ENCODE data around the gene XPR1. TPM values are rescaled to one million over a fixed set of nuclear protein-coding genes. Genes with fewer than 3 reads are reported as not detected.
"Not testable (repeated sequence)": the region's sequence is repeated elsewhere in the genome, so short reads cannot be mapped to it uniquely, and the experiment has no call there.

Gene XPR1
- polyA plus RNA-seq, 1 donor (not counting 4 experiments of a cell fraction or from before 2014, with no cell fraction given): 40.0 TPM

- no peak overlapping the region for H3K27ac ChIP-seq (ENCODE audit: control insufficient read depth, insufficient read depth, low read length)
- no peaks in the 10 kb centered on the region for H3K9me1 ChIP-seq (ENCODE audit: control insufficient read depth, extremely low read depth, insufficient read depth, low read length)
- no peaks in the 10 kb centered on the region for H3K27me3 ChIP-seq (ENCODE audit: control insufficient read depth, extremely low read depth, insufficient read depth, low read length)
- peaks cover 6% of the 10 kb centered on the region for H3K4me1 ChIP-seq (ENCODE audit: control insufficient read depth, extremely low read depth, insufficient read depth, low read length)
- no peak for TF ChIP-seq EZH2 (IDR thresholded peaks at IDR 0.05; ENCODE audit: low read length)
- TF ChIP-seq, protein P1, sequence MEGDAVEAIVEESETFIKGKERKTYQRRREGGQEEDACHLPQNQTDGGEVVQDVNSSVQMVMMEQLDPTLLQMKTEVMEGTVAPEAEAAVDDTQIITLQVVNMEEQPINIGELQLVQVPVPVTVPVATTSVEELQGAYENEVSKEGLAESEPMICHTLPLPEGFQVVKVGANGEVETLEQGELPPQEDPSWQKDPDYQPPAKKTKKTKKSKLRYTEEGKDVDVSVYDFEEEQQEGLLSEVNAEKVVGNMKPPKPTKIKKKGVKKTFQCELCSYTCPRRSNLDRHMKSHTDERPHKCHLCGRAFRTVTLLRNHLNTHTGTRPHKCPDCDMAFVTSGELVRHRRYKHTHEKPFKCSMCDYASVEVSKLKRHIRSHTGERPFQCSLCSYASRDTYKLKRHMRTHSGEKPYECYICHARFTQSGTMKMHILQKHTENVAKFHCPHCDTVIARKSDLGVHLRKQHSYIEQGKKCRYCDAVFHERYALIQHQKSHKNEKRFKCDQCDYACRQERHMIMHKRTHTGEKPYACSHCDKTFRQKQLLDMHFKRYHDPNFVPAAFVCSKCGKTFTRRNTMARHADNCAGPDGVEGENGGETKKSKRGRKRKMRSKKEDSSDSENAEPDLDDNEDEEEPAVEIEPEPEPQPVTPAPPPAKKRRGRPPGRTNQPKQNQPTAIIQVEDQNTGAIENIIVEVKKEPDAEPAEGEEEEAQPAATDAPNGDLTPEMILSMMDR (optimal IDR thresholded peaks at IDR 0.05 in 1 of 3, IDR thresholded peaks at IDR 0.05 in 1 of 3, conservative IDR thresholded peaks at IDR 0.05 in 1 of 3; ENCODE audit: extremely low read depth in 1 of 3, insufficient read depth in 2 of 3, low read length in 3 of 3): no peak
- H3K36me3 ChIP-seq (ENCODE audit: control insufficient read depth in 2 of 2, extremely low read depth in 1 of 2, insufficient read depth in 2 of 2, low read length in 2 of 2): no peaks in the 10 kb centered on the region
- dilution Hi-C loops (cut with MboI; ENCODE audit: extremely low pct_ligation_motif_present, low sequenced_read_pairs): no loop called here
- DNase-seq (ENCODE audit: low read depth, low spot score): no peak
- no peaks in the 10 kb centered on the region for H3K79me2 ChIP-seq (ENCODE audit: control insufficient read depth, insufficient read depth, low read length)
- H3K4me3 ChIP-seq (ENCODE audit: control insufficient read depth in 2 of 3, extremely low read depth in 1 of 3, insufficient read depth in 2 of 3, low read depth in 1 of 3, low read length in 3 of 3): no peak overlapping the region
- H3K9ac ChIP-seq (ENCODE audit: control insufficient read depth, extremely low read depth, insufficient read depth, low read length): no peak overlapping the region
- H3K9me3 ChIP-seq (ENCODE audit: control insufficient read depth, low read depth, low read length): no peaks in the 10 kb centered on the region
- FAIRE-seq: no peak
- H3K4me2 ChIP-seq (ENCODE audit: control insufficient read depth, extremely low read depth, insufficient read depth, low read depth, low read length): no peak overlapping the region
- no peak overlapping the region for H2AFZ ChIP-seq (ENCODE audit: control insufficient read depth, low read length)
- H4K20me1 ChIP-seq (ENCODE audit: control insufficient read depth, extremely low read depth, insufficient read depth, low read length): no peaks in the 10 kb centered on the region
Observed at GRCh38 chr1:180789460-180789859, 157.6 kb downstream of the XPR1 start.

- H3K79me2 ChIP-seq (ENCODE audit: control insufficient read depth, insufficient read depth, low read length); H3K4me3 ChIP-seq (ENCODE audit: control insufficient read depth in 2 of 3, extremely low read depth in 1 of 3, insufficient read depth in 2 of 3, low read depth in 1 of 3, low read length in 3 of 3); H3K9me3 ChIP-seq (ENCODE audit: control insufficient read depth, low read depth, low read length); H3K4me2 ChIP-seq (ENCODE audit: control insufficient read depth, extremely low read depth, insufficient read depth, low read depth, low read length); H3K9ac ChIP-seq (ENCODE audit: control insufficient read depth, extremely low read depth, insufficient read depth, low read length); DNase-seq (ENCODE audit: low read depth, low spot score); H4K20me1 ChIP-seq (ENCODE audit: control insufficient read depth, extremely low read depth, insufficient read depth, low read length); H3K27me3 ChIP-seq (ENCODE audit: control insufficient read depth, extremely low read depth, insufficient read depth, low read length); H3K4me1 ChIP-seq (ENCODE audit: control insufficient read depth, extremely low read depth, insufficient read depth, low read length); FAIRE-seq; H3K27ac ChIP-seq (ENCODE audit: control insufficient read depth, insufficient read depth, low read length); H3K36me3 ChIP-seq (ENCODE audit: control insufficient read depth in 2 of 2, extremely low read depth in 1 of 2, insufficient read depth in 2 of 2, low read length in 2 of 2); H2AFZ ChIP-seq (ENCODE audit: control insufficient read depth, low read length); dilution Hi-C loops (cut with MboI; ENCODE audit: extremely low pct_ligation_motif_present, low sequenced_read_pairs); H3K9me1 ChIP-seq (ENCODE audit: control insufficient read depth, extremely low read depth, insufficient read depth, low read length): not testable (repeated sequence)
Observed at GRCh38 chr1:180791152-180791551, 159.3 kb downstream of the XPR1 start.

DNA sequence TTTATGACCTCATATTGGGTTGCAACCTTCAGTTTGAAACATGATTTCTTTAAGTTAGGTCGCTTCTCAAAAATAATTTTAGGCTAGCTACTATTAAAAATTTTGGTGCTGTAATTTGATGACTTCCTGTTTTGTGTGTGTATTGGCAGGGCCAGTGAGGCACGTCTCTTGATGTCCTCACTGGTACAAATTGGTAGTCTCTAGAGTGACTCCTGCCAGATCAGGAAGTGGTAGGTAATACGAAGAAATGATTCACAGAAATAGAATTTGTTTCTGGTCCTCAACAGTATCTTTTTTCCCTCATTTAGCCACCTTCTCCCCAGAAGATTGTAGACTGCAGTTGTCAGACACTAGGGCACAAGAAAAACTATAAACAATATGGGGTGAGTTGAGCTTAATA, 160.0 kb downstream of the XPR1 start:
- Histone ChIP-seq H3K9ac (ENCODE audit: control insufficient read depth, extremely low read depth, insufficient read depth, low read length) (no peak overlapping the region), H3K27ac (ENCODE audit: control insufficient read depth, insufficient read depth, low read length) (no peak overlapping the region), H3K27me3 (ENCODE audit: control insufficient read depth, extremely low read depth, insufficient read depth, low read length) (no peaks in the 10 kb centered on the region), H3K4me2 (ENCODE audit: control insufficient read depth, extremely low read depth, insufficient read depth, low read depth, low read length) (no peak overlapping the region), H4K20me1 (ENCODE audit: control insufficient read depth, extremely low read depth, insufficient read depth, low read length) (no peaks in the 10 kb centered on the region), H3K36me3 (ENCODE audit: control insufficient read depth in 2 of 2, extremely low read depth in 1 of 2, insufficient read depth in 2 of 2, low read length in 2 of 2) (no peaks in the 10 kb centered on the region), H2AFZ (ENCODE audit: control insufficient read depth, low read length) (no peak overlapping the region), H3K4me3 (ENCODE audit: control insufficient read depth in 2 of 3, extremely low read depth in 1 of 3, insufficient read depth in 2 of 3, low read depth in 1 of 3, low read length in 3 of 3) (no peak overlapping the region), H3K9me1 (ENCODE audit: control insufficient read depth, extremely low read depth, insufficient read depth, low read length) (no peaks in the 10 kb centered on the region), H3K79me2 (ENCODE audit: control insufficient read depth, insufficient read depth, low read length) (no peaks in the 10 kb centered on the region), H3K9me3 (ENCODE audit: control insufficient read depth, low read depth, low read length) (no peaks in the 10 kb centered on the region), H3K4me1 (ENCODE audit: control insufficient read depth, extremely low read depth, insufficient read depth, low read length) (peaks cover 6% of the 10 kb centered on the region)
- dilution Hi-C loops (cut with MboI; ENCODE audit: extremely low pct_ligation_motif_present, low sequenced_read_pairs): no loop called here
- no peak for DNase-seq (ENCODE audit: low read depth, low spot score)
- no peak for FAIRE-seq
- TF ChIP-seq, protein P1 (optimal IDR thresholded peaks at IDR 0.05 in 1 of 3, IDR thresholded peaks at IDR 0.05 in 1 of 3, conservative IDR thresholded peaks at IDR 0.05 in 1 of 3; ENCODE audit: extremely low read depth in 1 of 3, insufficient read depth in 2 of 3, low read length in 3 of 3): no peak
- no peak for TF ChIP-seq EZH2 (IDR thresholded peaks at IDR 0.05; ENCODE audit: low read length)

All from keratinocyte (primary cell).